Neuronal stem cell (in vitro differentiated cells): ENCODE data around the gene MACROD2.

Experiments
- DNase-seq: peaks from one replicate; pipeline ENCODE4 v3.0.0-alpha.2; 2013; ENCODE audit warnings: low spot score
- H2AFZ ChIP-seq: one replicate; pipeline ENCODE4 v1.6.1; 2013; ENCODE audit warnings: mild to moderate bottlenecking, low read length, inconsistent platforms
- H2AK5ac ChIP-seq: 2 replicates; pipeline ENCODE4 v1.6.1; 2013; ENCODE audit warnings: low read depth, mild to moderate bottlenecking, inconsistent platforms, low read length, moderate library complexity, mixed read lengths
- H2BK120ac ChIP-seq: 2 replicates; pipeline ENCODE4 v1.6.1; 2013; ENCODE audit warnings: low read depth, mild to moderate bottlenecking, inconsistent platforms, low read length, moderate library complexity, mixed read lengths
- H2BK12ac ChIP-seq: one replicate; pipeline ENCODE4 v1.6.1; 2013; ENCODE audit warnings: low read length, inconsistent platforms
- H2BK15ac ChIP-seq: 2 replicates; pipeline ENCODE4 v1.6.1; 2013; ENCODE audit warnings: mild to moderate bottlenecking, low read length, inconsistent platforms, mixed read lengths
- H2BK5ac ChIP-seq: one replicate; pipeline ENCODE4 v1.6.1; 2013; ENCODE audit warnings: inconsistent platforms, mild to moderate bottlenecking, low read length, moderate library complexity
- H3K14ac ChIP-seq: one replicate; pipeline ENCODE4 v1.6.1; 2013; ENCODE audit warnings: low read length, inconsistent platforms
- H3K18ac ChIP-seq: 2 replicates; pipeline ENCODE4 v1.6.1; 2013; ENCODE audit warnings: low read length, inconsistent platforms
- H3K23ac ChIP-seq: 2 replicates; pipeline ENCODE4 v1.6.1; 2013; ENCODE audit warnings: low read depth, mild to moderate bottlenecking, mixed read lengths, low read length, inconsistent platforms; ENCODE audit not compliant: poor library complexity
- H3K27ac ChIP-seq: replicated peaks from 3 replicates; pipeline ENCODE4 v1.5.1; 2013; ENCODE audit warnings: low read length, inconsistent platforms
- H3K27me3 ChIP-seq, 3 experiments: 2 replicates each; pipeline ENCODE4 v1.6.1; 2013; ENCODE audit warnings: low read length in 3 of 3, mild to moderate bottlenecking in 2 of 3, inconsistent platforms in 1 of 3, low read depth in 1 of 3, mixed read lengths in 1 of 3, moderate library complexity in 1 of 3; ENCODE audit not compliant: control insufficient read depth in 3 of 3, insufficient read depth in 3 of 3
- H3K36me3 ChIP-seq, 2 donors: replicated peaks in 1 of 2; 2 replicates each; pipeline ENCODE4 v1.6.1; 2013; ENCODE audit warnings: low read length in 2 of 2; ENCODE audit not compliant: control insufficient read depth in 2 of 2, insufficient read depth in 2 of 2
- H3K4ac ChIP-seq: 2 replicates; pipeline ENCODE4 v1.6.1; 2013; ENCODE audit warnings: inconsistent platforms, mild to moderate bottlenecking, low read length, moderate library complexity
- H3K4me1 ChIP-seq, 2 donors: 1 replicate in 1 of 2; 2 replicates in 1 of 2; pipeline ENCODE4 v1.6.1; 2013; ENCODE audit warnings: low read length in 2 of 2, low read depth in 1 of 2; ENCODE audit not compliant: control insufficient read depth in 2 of 2, insufficient read depth in 1 of 2
- H3K4me2 ChIP-seq: one replicate; pipeline ENCODE4 v1.6.1; 2013; ENCODE audit warnings: mild to moderate bottlenecking, low read length, inconsistent platforms; ENCODE audit not compliant: insufficient read depth, poor library complexity, severe bottlenecking
- H3K4me3 ChIP-seq, 2 donors: 2 replicates each; pipeline ENCODE4 v1.5.1; 2013; ENCODE audit warnings: low read length in 2 of 2, mild to moderate bottlenecking in 2 of 2, inconsistent platforms in 1 of 2, moderate library complexity in 1 of 2
- H3K79me1 ChIP-seq: one replicate; pipeline ENCODE4 v1.6.1; 2013; ENCODE audit warnings: low read depth, mild to moderate bottlenecking, inconsistent platforms, low read length, moderate library complexity
- H3K9ac ChIP-seq: one replicate; pipeline ENCODE4 v1.6.1; 2013; ENCODE audit warnings: mild to moderate bottlenecking, low read depth, low read length, inconsistent platforms; ENCODE audit not compliant: poor library complexity
- H3K9me3 ChIP-seq, 2 donors: replicated peaks in 1 of 2; 2 replicates each; pipeline versions ENCODE3 to v1.6.1; 2013; ENCODE audit warnings: low read length in 2 of 2, mild to moderate bottlenecking in 2 of 2, inconsistent platforms in 1 of 2, low read depth in 1 of 2, mixed read lengths in 1 of 2, moderate library complexity in 1 of 2; ENCODE audit not compliant: control insufficient read depth in 2 of 2, insufficient read depth in 1 of 2
- H4K8ac ChIP-seq: one replicate; pipeline ENCODE4 v1.6.1; 2013; ENCODE audit warnings: low read depth, mild to moderate bottlenecking, inconsistent platforms, low read length, moderate library complexity
- H4K91ac ChIP-seq: one replicate; pipeline ENCODE4 v1.6.1; 2013; ENCODE audit warnings: low read length, low read depth, mild to moderate bottlenecking, inconsistent platforms; ENCODE audit not compliant: poor library complexity
- WGBS, 2 donors: extraction: QIAGEN DNeasy Blood & Tissue Kit; methylation state at CpG; one replicate each; pipeline ENCODE4 v1.1.7; 2013; ENCODE audit warnings: missing lambda C conversion rate in 2 of 2, mixed read lengths in 1 of 2; ENCODE audit not compliant: insufficient read length in 2 of 2, insufficient replicate concordance in 1 of 2; ENCODE audit errors: extremely low coverage in 2 of 2; 5-methylcytosine and 5-hydroxymethylcytosine counted together

Gene MACROD2

GRCh38 chr20:15020845-15021244, 1025.5 kb downstream of the MACROD2 start:
- Histone ChIP-seq H2AFZ (no peak overlapping the region), H3K27me3 (no peaks in the 10 kb centered on the region), H3K79me1 (no peaks in the 10 kb centered on the region), H3K4ac (no peak overlapping the region), H2AK5ac (no peak overlapping the region), H3K9ac (no peak overlapping the region), H3K23ac (no peak overlapping the region), H3K4me1 (no peaks in the 10 kb centered on the region), H2BK15ac (no peak overlapping the region), H3K18ac (no peak overlapping the region), H2BK12ac (no peak overlapping the region), H3K36me3 (no peaks in the 10 kb centered on the region), H2BK5ac (no peak overlapping the region), H2BK120ac (no peak overlapping the region), H4K8ac (no peak overlapping the region), H3K14ac (no peak overlapping the region), H4K91ac (no peak overlapping the region), H3K4me2 (no peak overlapping the region), H3K4me3 (no peak overlapping the region), H3K27ac (no peak overlapping the region), H3K9me3 (peaks cover 0 to 9% of the 10 kb centered on the region in 2 donors)
- no peak for DNase-seq
- WGBS, 2 donors, result no CpG with 5 or more reads among the region's 9 CpGs

GRCh38 chr20:15022921-15023320, 1027.6 kb downstream of the MACROD2 start:
- no peaks in the 10 kb centered on the region for H3K79me1 ChIP-seq
- no peak overlapping the region for H2AK5ac ChIP-seq
- no peak overlapping the region for H3K27ac ChIP-seq
- peaks cover 0 to 6% of the 10 kb centered on the region in 2 donors for H3K9me3 ChIP-seq
- no peak overlapping the region for H2BK15ac ChIP-seq
- no peak overlapping the region for H2BK12ac ChIP-seq
- H2BK5ac ChIP-seq, result no peak overlapping the region
- H4K8ac ChIP-seq, result no peak overlapping the region
- H3K4me3 ChIP-seq, result no peak overlapping the region
- H3K4me1 ChIP-seq, result peaks cover 0 to 1% of the 10 kb centered on the region in 2 donors
- no peak overlapping the region for H3K4me2 ChIP-seq
- H3K18ac ChIP-seq, result no peak overlapping the region
- H2BK120ac ChIP-seq, result no peak overlapping the region
- H3K23ac ChIP-seq, result no peak overlapping the region
- H4K91ac ChIP-seq, result no peak overlapping the region
- H3K14ac ChIP-seq, result no peak overlapping the region
- no peaks in the 10 kb centered on the region for H3K36me3 ChIP-seq
- H3K9ac ChIP-seq, result no peak overlapping the region
- peaks cover 0 to 1% (median 0%) of the 10 kb centered on the region in 3 experiments for H3K27me3 ChIP-seq
- no peak for DNase-seq
- H3K4ac ChIP-seq, result no peak overlapping the region
- H2AFZ ChIP-seq, result no peak overlapping the region

- Histone ChIP-seq H2BK120ac (no peak overlapping the region), H3K9me3 (peaks cover 0 to 6% of the 10 kb centered on the region in 2 donors), H2BK15ac (no peak overlapping the region), H3K9ac (no peak overlapping the region), H3K18ac (no peak overlapping the region), H2AFZ (no peak overlapping the region), H3K4ac (no peak overlapping the region), H4K91ac (no peak overlapping the region), H3K4me3 (no peak overlapping the region), H4K8ac (no peak overlapping the region), H3K79me1 (no peaks in the 10 kb centered on the region), H3K36me3 (no peaks in the 10 kb centered on the region), H3K23ac (no peak overlapping the region), H3K27ac (no peak overlapping the region), H3K4me1 (peaks cover 0 to 1% of the 10 kb centered on the region in 2 donors), H2BK5ac (no peak overlapping the region), H3K4me2 (no peak overlapping the region), H3K14ac (no peak overlapping the region), H2AK5ac (no peak overlapping the region), H2BK12ac (no peak overlapping the region), H3K27me3 (peaks cover 0 to 3% (median 0%) of the 10 kb centered on the region in 3 experiments)
- no CpG with 5 or more reads among the region's 1 CpG for WGBS, 2 donors
- DNase-seq, result no peak
Measured at GRCh38 chr20:15026759-15027158, 1031.4 kb downstream of the MACROD2 start.

- no peak overlapping the region for H3K9ac ChIP-seq
- peaks cover 0 to 1% of the 10 kb centered on the region in 2 donors for H3K4me1 ChIP-seq
- no peaks in the 10 kb centered on the region for H3K79me1 ChIP-seq
- no peak for DNase-seq
- no peak overlapping the region for H4K91ac ChIP-seq
- H3K18ac ChIP-seq, result peak overlapping the region; percentile 74
- no CpG with 5 or more reads among the region's 14 CpGs for WGBS, 2 donors
- no peak overlapping the region for H2BK5ac ChIP-seq
- no peak overlapping the region for H2AFZ ChIP-seq
- no peaks in the 10 kb centered on the region for H3K36me3 ChIP-seq
- peaks cover 0 to 3% (median 0%) of the 10 kb centered on the region in 3 experiments for H3K27me3 ChIP-seq
- no peak overlapping the region for H2BK15ac ChIP-seq
- H2BK12ac ChIP-seq, result no peak overlapping the region
- H2AK5ac ChIP-seq, result no peak overlapping the region
- H2BK120ac ChIP-seq, result peak overlapping the region; percentile 4
- no peak overlapping the region for H3K23ac ChIP-seq
- H3K14ac ChIP-seq, result no peak overlapping the region
- H4K8ac ChIP-seq, result no peak overlapping the region
- no peaks in the 10 kb centered on the region for H3K9me3 ChIP-seq
- no peak overlapping the region for H3K4me2 ChIP-seq
- no peak overlapping the region for H3K4me3 ChIP-seq
- H3K4ac ChIP-seq, result no peak overlapping the region
- no peak overlapping the region for H3K27ac ChIP-seq
Measured at GRCh38 chr20:15030826-15031225, 1035.5 kb downstream of the MACROD2 start.
